Kidney capillary endothelial cell (primary cell): ENCODE data around the gene MAL.
A peak's percentile ranks its signal among the peaks of the same experiment; 100 is the strongest.
"Not testable (repeated sequence)": the region's sequence is repeated elsewhere in the genome, so short reads cannot be mapped to it uniquely, and the experiment has no call there.

Experiments used
- DNase-seq: peaks from one replicate; pipeline ENCODE4 v3.0.0-alpha.2; 2018; ENCODE audit warnings: low spot score

The MAL gene

GRCh38 chr2:95063086-95063958 is 37.8 kb downstream of the MAL start:
- no peak for DNase-seq

- no peak for DNase-seq
Observed at GRCh38 chr2:95068256-95068655, 42.7 kb downstream of the MAL start.

GRCh38 chr2:95069465-95069864 is 44.0 kb downstream of the MAL start:
- DNase-seq, result no peak

GRCh38 chr2:95071856-95072255 is 46.3 kb downstream of the MAL start:
- no peak for DNase-seq

- DNase-seq, result no peak
Observed at GRCh38 chr2:95072424-95072823, 46.9 kb downstream of the MAL start.

- DNase-seq, result no peak
Observed at GRCh38 chr2:95073856-95074662, 48.6 kb downstream of the MAL start.

GRCh38 chr2:95074663-95075439 is 49.3 kb downstream of the MAL start:
- DNase-seq, result no peak

GRCh38 chr2:95075440-95076132 is 50.1 kb downstream of the MAL start:
- DNase-seq, result no peak

- DNase-seq, result peak; percentile 16
Observed at GRCh38 chr2:95076705-95077529, 51.4 kb downstream of the MAL start.

- DNase-seq, result no peak
Observed at GRCh38 chr2:95077530-95077825, 52.0 kb downstream of the MAL start.

- no peak for DNase-seq
Observed at GRCh38 chr2:95077861-95078603, 52.5 kb downstream of the MAL start.

- DNase-seq, result no peak
Observed at GRCh38 chr2:95079199-95079683, 53.7 kb downstream of the MAL start.

- no peak for DNase-seq
Observed at GRCh38 chr2:95082477-95082876, 57.0 kb downstream of the MAL start.

- DNase-seq, result no peak
Observed at GRCh38 chr2:95086017-95086416, 60.5 kb downstream of the MAL start.

- DNase-seq, result no peak
Observed at GRCh38 chr2:95087379-95087778, 61.9 kb downstream of the MAL start.

- DNase-seq, result no peak
Observed at GRCh38 chr2:95091885-95092555, 66.5 kb downstream of the MAL start.

GRCh38 chr2:95098273-95098672 is 72.8 kb downstream of the MAL start:
- DNase-seq, result not testable (repeated sequence)

GRCh38 chr2:95099910-95100309 is 74.4 kb downstream of the MAL start:
- DNase-seq, result no peak
